HEK293 (cell line): ENCODE data around the gene HPRT1.

Experiments
- CTCF ChIP-seq: fragments of 450-650 bp; formaldehyde crosslinking; IDR thresholded peaks from 2 replicates; pipeline ENCODE4 v1.5.1; 2016; ENCODE audit warnings: missing biosample characterization, missing genetic modification characterization
- GLIS1 ChIP-seq: fragments of 450-650 bp; formaldehyde crosslinking; IDR thresholded peaks from 2 replicates; pipeline ENCODE4 v1.5.1; 2016; ENCODE audit warnings: missing biosample characterization, missing genetic modification characterization
- HOXA7 ChIP-seq: sonication (generic); formaldehyde crosslinking; IDR thresholded peaks from 2 replicates; pipeline ENCODE4 v1.8.1; 2022; ENCODE audit warnings: missing genetic modification reagents, borderline replicate concordance
- REST ChIP-seq: fragments of 450-650 bp; formaldehyde crosslinking; IDR thresholded peaks from 2 replicates; pipeline ENCODE4 v1.5.1; 2016; ENCODE audit warnings: missing biosample characterization, missing genetic modification characterization
- SALL2 ChIP-seq: fragments of 450-650 bp; formaldehyde crosslinking; IDR thresholded peaks from 2 replicates; pipeline ENCODE4 v1.5.0; 2017; ENCODE audit warnings: missing biosample characterization, mild to moderate bottlenecking, missing genetic modification characterization, borderline replicate concordance
- ZBTB21 ChIP-seq: fragments of 450-650 bp; formaldehyde crosslinking; IDR thresholded peaks from 2 replicates; pipeline ENCODE4 v1.5.1; 2017; ENCODE audit warnings: missing biosample characterization, missing genetic modification characterization
- ZNF274 ChIP-seq, 2 experiments: fragments of 200-500 bp in 1 of 2; fragments of 450-650 bp in 1 of 2; sonication (Bioruptor generic) in 1 of 2; formaldehyde crosslinking in 1 of 2; IDR thresholded peaks; 2 replicates each; pipeline versions ENCODE4 v1.5.1 to v1.6.1; 2014 to 2016; ENCODE audit warnings: borderline replicate concordance in 1 of 2, inconsistent platforms in 1 of 2, low read length in 1 of 2, missing biosample characterization in 1 of 2, missing genetic modification characterization in 1 of 2
- ZNF501 ChIP-seq: fragments of 450-650 bp; formaldehyde crosslinking; IDR thresholded peaks from 2 replicates; pipeline ENCODE4 v1.5.1; 2016; ENCODE audit warnings: missing biosample characterization, missing genetic modification characterization
- TF ChIP-seq, protein P1 (sequence below): sonication (generic); formaldehyde crosslinking; IDR thresholded peaks from 2 replicates; pipeline ENCODE4 v1.8.1; 2022; ENCODE audit warnings: mild to moderate bottlenecking, moderate library complexity, missing genetic modification reagents

DNA sequence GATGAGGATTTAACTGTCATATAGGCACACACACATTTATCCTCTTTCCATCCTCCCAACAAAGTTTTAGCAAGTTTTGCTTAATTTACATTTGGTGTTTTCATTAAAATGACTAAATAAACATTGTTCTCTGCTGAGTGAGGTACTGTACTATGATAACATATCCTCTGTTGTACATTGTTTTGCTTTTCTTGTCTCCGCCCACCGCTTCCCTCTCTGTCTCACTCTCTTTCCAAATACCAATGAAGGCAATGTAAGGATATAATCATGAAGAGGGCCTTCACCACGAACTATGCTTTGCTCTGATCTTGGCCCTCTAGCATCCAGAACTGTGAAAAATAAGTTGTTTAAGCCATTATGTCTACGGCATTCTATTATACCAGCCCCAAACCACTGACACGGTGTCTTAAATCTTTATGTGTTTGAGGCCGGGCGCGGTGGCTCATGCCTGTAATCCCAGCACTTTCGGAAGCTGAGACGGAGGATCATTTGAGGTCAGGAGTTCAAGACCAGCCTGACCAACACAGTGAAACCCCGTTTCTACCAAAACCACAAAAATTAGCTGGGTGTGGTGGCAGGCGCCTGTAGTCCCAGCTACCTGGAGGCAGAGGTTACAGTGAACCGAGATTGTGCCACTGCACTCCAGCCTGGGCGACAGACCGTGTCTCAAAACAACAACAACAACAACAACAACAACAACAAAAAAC is 65.3 kb downstream of the HPRT1 start:
- TF ChIP-seq ZBTB21 (no peak), ZNF274 (IDR thresholded peaks at IDR 0.05; ENCODE audit: low read length) (no peak), ZNF274 (tag by site-specific recombination; IDR thresholded peaks at IDR 0.05; ENCODE audit: borderline replicate concordance) (no peak), GLIS1 (tag by site-specific recombination) (no peak), CTCF (no peak), REST (no peak), ZNF501 (no peak), HOXA7 (CRISPR knock-in tag) (no peak), SALL2 (no peak)
- TF ChIP-seq, protein P1, sequence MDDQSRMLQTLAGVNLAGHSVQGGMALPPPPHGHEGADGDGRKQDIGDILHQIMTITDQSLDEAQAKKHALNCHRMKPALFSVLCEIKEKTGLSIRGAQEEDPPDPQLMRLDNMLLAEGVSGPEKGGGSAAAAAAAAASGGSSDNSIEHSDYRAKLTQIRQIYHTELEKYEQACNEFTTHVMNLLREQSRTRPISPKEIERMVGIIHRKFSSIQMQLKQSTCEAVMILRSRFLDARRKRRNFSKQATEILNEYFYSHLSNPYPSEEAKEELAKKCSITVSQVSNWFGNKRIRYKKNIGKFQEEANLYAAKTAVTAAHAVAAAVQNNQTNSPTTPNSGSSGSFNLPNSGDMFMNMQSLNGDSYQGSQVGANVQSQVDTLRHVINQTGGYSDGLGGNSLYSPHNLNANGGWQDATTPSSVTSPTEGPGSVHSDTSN (CRISPR knock-in tag): no peak
